GM12892 (cell line): ENCODE measurements around the gene BEND5. TPM values are rescaled to one million over a fixed set of nuclear protein-coding genes. Genes with fewer than 3 reads are reported as not detected.
A peak's percentile ranks its signal among the peaks of the same experiment; 100 is the strongest.

ENCODE experiments used
- DNase-seq: peaks from one replicate; pipeline ENCODE4 v3.0.0; 2011; ENCODE audit not compliant: insufficient read length
- FAIRE-seq: peaks from 2 replicates; lab custom pipeline; 2011; peaks lifted over from hg19 to GRCh38; lab: Jason Lieb, UNC
- POLR2A ChIP-seq: IDR thresholded peaks from 2 replicates; pipeline ENCODE4 v1.6.1; 2011; ENCODE audit warnings: low read depth, low read length, control low read depth
- POLR2AphosphoS5 ChIP-seq: IDR thresholded peaks from 2 replicates; pipeline ENCODE4 v1.6.1; 2011; ENCODE audit warnings: low read depth, low read length, control low read depth
- TAF1 ChIP-seq: IDR thresholded peaks from 2 replicates; pipeline ENCODE4 v1.6.1; 2011; ENCODE audit warnings: low read depth, mild to moderate bottlenecking, control low read depth, low read length, borderline replicate concordance
- polyA plus RNA-seq: library from polyadenylated mRNA; unstranded; fragments of >200 nt; gene quantifications from one replicate; pipeline ENCODE4 v1.2.1, GENCODE V29; 2012; ENCODE audit warnings: missing spikeins, inconsistent platforms; ENCODE audit not compliant: missing spikeins

BEND5 gene, protein sequence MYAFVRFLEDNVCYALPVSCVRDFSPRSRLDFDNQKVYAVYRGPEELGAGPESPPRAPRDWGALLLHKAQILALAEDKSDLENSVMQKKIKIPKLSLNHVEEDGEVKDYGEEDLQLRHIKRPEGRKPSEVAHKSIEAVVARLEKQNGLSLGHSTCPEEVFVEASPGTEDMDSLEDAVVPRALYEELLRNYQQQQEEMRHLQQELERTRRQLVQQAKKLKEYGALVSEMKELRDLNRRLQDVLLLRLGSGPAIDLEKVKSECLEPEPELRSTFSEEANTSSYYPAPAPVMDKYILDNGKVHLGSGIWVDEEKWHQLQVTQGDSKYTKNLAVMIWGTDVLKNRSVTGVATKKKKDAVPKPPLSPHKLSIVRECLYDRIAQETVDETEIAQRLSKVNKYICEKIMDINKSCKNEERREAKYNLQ
- 0.32 TPM for polyA plus RNA-seq

- no peak for FAIRE-seq
- TF ChIP-seq POLR2AphosphoS5 (no peak), TAF1 (no peak), POLR2A (no peak)
- DNase-seq: peak; percentile 21
Observed at GRCh38 chr1:48776393-48777218, at the start of gene BEND5. Gene BEND5, minus strand, starts transcription at chr1:48776891. Its CDS starts 60 bp downstream, at chr1:48776831.

DNA sequence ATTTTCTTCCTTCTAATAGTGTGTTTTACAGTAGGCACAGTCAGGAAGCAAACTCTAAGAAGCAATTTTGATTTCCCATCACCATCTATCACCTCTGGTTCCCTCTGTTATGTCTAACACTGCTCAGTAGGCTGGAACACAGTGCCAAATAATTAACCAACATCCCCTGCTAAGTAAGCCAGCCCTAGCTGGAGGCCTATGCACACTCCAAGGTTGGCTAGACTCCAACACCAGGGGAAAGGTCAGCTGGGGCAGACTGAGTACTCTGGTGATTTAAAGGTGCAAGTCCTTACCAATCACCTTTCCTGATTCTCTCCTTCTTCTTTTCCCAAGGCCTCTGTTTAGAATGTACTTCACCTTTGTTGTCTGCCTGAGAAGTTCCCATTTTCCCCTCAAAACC, 46.5 kb upstream of the BEND5 start:
- TF ChIP-seq POLR2A (no peak), POLR2AphosphoS5 (no peak), TAF1 (no peak)
- FAIRE-seq (no peak), DNase-seq (no peak)

- FAIRE-seq: no peak
Observed at GRCh38 chr1:48820491-48820890, 43.8 kb upstream of the BEND5 start.

DNA sequence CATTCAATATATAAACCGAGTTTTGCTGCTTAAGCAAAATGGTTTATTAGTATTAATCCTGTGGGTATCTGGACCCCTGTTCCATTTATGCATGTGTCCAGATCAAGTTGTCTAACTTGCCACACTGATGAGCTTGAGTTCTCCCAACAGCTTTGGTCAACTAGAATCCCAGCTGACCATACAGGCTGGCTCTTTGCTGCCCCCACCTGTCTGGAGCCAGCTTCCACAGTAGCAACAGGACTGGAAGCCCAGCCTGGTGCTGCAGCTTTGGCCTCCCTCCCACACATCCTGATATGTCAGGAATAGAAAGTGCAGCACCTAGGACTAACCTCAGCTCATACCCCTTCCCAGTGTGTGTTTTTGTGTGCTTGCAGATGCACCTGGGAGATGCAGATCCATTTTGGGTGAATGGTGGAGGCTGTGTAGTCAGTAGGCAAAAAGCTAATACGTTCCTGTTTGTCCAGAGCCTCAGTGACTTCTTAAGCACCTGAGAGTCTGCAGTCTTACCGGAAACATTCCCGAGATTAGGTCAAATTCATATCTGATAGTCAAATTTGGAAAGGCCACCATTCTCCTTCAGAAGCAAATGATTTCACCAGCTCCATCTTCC, 40.9 kb upstream of the BEND5 start:
- FAIRE-seq (peak; percentile 89), DNase-seq (no peak)
- TF ChIP-seq POLR2A (no peak), TAF1 (no peak), POLR2AphosphoS5 (no peak)

More at GRCh38 chr1:48820491-48820890, 43.8 kb upstream of the BEND5 start:
- no peak for TF ChIP-seq POLR2AphosphoS5
- no peak for TF ChIP-seq TAF1
- TF ChIP-seq POLR2A: no peak
- no peak for DNase-seq

DNA sequence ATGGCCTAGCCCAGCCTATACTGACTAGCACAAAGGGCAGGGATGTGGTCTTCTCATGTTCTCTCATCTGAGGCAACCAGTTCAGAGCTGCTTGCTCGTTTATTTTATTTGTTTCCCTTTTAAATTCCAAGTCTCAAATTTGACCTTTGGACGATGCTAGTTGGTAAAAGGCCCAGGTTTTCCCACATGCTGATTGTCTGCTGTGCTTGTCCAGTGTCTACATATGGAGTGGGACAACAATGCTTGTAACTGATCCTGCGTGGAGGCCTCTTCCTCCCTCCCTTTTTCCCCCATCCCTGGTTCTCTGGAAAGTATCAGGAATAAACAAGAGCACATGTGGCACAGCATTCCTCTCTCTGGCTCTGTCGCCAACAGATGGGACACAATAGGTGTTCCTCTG, 34.0 kb upstream of the BEND5 start:
- TF ChIP-seq POLR2AphosphoS5 (no peak), TAF1 (no peak), POLR2A (no peak)
- FAIRE-seq (no peak), DNase-seq (no peak)

DNA sequence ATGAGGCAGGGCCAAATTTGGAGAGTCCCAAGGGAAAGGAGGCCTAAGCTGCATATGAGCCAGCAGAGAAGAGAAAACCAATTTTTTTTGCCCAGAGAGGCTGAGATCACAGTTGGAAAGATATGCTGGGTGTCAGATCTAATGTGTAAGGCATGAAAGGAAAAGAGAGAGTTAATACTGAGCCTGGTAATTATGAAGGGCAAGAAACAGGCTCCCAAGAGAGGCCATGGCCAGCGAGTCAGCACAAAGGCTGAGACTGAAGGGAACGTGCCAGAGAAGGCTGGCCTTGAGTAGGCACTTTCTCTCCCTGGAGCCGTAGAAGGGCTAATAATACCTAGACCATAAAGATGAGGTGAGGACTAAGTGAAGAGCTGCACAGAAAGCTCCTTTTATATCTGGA, 31.8 kb upstream of the BEND5 start:
- TF ChIP-seq TAF1 (no peak), POLR2A (no peak), POLR2AphosphoS5 (no peak)
- no peak for DNase-seq
- FAIRE-seq: no peak

DNA sequence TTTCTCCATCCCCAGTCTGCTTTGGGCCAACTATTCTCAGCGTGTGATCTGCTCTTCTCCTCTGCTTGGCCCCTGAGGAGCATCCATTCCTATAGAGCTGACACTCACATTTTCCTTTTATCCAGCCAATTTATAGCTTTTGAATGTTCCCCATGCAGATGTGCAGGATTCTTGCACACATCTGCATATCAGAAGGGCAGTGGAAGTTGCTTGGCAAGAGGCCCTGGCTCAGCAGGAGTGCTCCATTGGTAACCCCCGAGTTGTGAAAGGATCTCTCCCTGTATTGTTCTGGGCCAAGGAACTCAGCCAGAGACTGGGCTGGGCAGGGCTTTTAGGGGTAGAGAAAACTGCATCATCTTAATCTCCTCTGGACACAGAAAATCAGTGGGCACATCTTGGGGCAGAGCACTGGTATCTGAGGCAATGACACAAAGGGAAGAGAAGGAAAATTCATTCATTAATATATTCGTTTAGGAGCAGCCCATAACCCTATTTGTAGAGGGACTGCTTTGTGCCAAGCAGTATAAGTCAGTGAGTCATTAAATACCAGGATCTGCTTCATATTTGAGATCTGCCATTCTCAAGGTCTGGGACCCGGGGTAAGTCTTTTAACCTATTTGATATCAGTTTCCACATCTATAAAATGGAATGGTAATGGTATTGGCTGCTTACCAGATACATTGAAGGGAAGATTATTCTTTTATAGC, 31.0 kb upstream of the BEND5 start:
- DNase-seq (no peak), FAIRE-seq (no peak)
- TF ChIP-seq POLR2A: no peak
- TF ChIP-seq TAF1: no peak
- no peak for TF ChIP-seq POLR2AphosphoS5

DNA sequence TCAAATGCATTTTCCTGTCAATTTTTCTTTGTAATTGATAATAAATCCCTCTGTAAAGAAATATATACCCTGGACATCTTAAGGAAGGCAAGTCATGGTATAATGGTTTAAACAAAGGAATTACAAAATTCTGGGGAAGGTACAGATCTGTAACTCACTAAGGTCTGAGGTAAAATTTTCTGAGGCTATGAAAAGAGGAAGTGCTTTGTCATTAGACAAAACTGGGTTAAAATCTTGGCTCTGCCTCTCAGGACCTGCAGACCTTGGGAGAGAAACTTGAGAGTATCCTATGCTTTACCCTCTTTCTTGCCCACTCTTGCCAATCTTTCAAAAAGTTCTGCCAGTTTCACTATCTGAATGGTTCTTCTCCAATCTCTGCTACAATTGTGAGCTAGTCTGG, 26.8 kb upstream of the BEND5 start:
- FAIRE-seq (no peak), DNase-seq (no peak)
- no peak for TF ChIP-seq TAF1
- no peak for TF ChIP-seq POLR2A
- TF ChIP-seq POLR2AphosphoS5: no peak

GRCh38 chr1:48794816-48795215, 18.1 kb upstream of the BEND5 start:
- FAIRE-seq: no peak
- no peak for TF ChIP-seq POLR2AphosphoS5
- no peak for TF ChIP-seq POLR2A
- no peak for TF ChIP-seq TAF1
- DNase-seq: no peak

DNA sequence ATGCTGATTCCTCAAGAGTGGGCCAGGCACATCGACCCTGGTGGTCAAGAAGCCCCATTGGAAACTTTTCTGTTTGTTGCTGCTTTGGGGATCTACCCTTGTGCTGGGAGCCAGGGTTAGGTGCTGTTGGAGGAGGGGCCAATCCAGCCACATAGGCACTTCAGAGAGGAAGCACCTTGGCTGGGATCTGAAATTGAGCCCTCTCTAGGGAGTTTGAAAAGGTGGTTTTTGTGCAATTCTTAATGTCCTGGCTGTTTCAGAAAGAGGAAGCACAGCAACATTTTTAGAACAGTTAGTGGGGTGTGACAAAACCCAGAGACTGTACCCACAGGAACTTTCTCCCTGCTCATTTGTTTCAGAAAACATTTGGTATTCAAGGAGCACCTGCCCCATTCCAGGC, 17.2 kb upstream of the BEND5 start:
- FAIRE-seq (peak; percentile 79), DNase-seq (no peak)
- TF ChIP-seq TAF1 (no peak), POLR2A (no peak), POLR2AphosphoS5 (no peak)

GRCh38 chr1:48792961-48793360, 16.3 kb upstream of the BEND5 start:
- FAIRE-seq: no peak
- TF ChIP-seq POLR2A: no peak
- no peak for DNase-seq
